ENCODE data around the gene IL18BP.

The IL18BP gene

DNA sequence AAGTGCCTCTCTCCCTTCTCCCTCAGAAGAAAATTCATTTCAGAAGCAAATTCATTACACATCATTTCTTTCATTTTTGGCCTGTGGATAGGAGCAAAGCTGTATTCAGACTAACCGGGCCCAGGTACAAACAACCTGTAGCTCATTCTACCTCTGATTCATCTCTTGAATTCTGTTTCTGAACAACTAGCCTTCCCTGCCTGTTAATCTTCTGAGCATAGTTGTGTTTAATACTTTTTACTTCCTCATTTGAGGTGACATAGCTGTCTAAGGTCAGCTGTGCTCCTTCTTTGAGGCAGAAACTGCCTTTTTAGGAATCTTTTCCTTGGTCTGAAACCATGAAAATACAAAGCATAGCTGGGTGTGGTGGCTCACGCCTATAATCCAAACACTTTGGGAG, 12.6 kb upstream of the IL18BP start:
- DNase-seq (ENCODE audit: low read depth in 1 of 2, low spot score in 1 of 2): no peak
- no peak for TF ChIP-seq JUND (IDR thresholded peaks at IDR 0.05; ENCODE audit: low read depth)
- in situ Hi-C loops (cut with HindIII; ENCODE audit: low pct_unique_long_range_greater_than_20kb, low sequenced_read_pairs): no loop called here

DNA sequence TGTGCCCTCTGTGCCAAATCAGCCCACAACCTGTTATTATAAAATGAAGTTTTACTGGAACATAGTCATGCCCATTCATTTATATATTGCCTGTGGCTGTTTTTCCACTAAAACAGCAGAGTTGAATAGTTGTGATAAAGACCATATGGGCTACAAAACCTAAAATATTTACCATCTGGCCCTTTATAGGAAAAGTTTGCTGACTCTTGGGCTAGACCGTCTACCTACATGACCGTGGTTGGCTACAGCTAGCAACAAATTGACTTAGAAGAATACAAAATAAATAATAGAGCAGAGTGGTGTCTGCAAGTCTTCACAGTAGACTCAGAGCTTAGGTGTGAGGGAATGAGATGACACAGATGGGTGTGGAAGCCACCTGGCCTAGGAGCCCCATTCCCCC, 11.2 kb upstream of the IL18BP start:
- DNase-seq (ENCODE audit: low read depth in 1 of 2, low spot score in 1 of 2): no peak
- TF ChIP-seq JUND (IDR thresholded peaks at IDR 0.05; ENCODE audit: low read depth): no peak
- in situ Hi-C loops (cut with HindIII; ENCODE audit: low pct_unique_long_range_greater_than_20kb, low sequenced_read_pairs): no loop called here

DNA sequence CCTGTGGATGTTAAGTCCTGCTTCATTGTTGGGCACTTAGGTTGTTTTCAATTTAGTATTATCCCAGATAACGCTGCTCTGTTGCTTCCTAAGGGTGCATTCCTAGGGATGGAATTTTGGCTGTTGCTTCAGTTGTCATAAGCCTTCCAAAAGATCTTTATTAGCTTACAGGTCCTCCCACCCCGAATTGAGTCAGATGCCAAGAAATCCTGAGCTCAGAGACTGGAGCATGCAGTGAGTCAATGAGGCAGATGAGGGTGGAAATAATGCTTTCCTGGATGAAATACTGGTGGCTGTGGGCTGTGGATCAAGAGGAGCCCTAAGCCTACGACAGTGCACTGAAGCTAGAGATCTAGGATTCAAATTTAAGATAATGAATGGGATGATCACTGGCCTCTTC, 10.7 kb upstream of the IL18BP start:
- in situ Hi-C loops (cut with HindIII; ENCODE audit: low pct_unique_long_range_greater_than_20kb, low sequenced_read_pairs): no loop called here
- no peak for DNase-seq (ENCODE audit: low read depth in 1 of 2, low spot score in 1 of 2)
- no peak for TF ChIP-seq JUND (IDR thresholded peaks at IDR 0.05; ENCODE audit: low read depth)

DNA sequence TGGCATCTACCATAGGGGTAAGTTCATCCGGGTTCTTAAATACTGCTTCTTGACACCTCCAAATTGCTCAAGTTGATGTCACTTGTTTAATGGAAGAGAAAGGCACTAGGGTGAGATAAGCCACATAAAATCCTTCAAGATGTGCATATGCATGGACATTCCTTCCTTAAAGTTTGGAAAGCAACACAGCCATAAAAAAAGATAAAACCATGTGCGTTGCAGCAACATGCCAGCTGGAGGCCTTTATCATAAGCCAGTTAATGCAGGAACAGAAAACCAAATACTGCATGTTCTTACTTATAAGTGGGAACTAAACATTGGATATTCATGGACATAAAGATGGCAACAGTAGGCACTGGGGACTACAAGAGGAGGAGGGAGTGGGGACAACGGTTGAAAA, 8.0 kb upstream of the IL18BP start:
- no peak for DNase-seq (ENCODE audit: low read depth in 1 of 2, low spot score in 1 of 2)
- in situ Hi-C loops (cut with HindIII; ENCODE audit: low pct_unique_long_range_greater_than_20kb, low sequenced_read_pairs): no loop called here
- no peak for TF ChIP-seq JUND (IDR thresholded peaks at IDR 0.05; ENCODE audit: low read depth)

DNA sequence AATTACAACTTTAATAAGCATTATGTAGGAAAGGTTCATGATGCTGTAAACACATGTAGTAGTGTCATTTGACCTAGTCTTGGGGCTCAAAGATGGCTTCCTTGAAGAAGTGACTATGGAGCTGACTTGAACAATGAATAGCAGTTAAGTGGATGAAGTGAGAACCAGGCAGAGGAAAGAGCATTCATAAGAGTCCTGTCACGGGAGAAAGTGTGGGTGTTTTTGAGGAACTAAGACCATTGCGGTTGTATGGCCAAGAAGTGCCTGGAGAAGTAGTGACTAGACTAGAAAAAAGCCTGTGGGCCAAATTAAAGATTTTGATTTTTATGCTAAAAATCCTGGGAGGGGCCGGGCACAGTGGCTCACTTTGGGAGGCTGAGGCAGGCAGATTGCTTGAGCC, 7.2 kb upstream of the IL18BP start:
- DNase-seq (ENCODE audit: low read depth in 1 of 2, low spot score in 1 of 2): no peak
- no peak for TF ChIP-seq JUND (IDR thresholded peaks at IDR 0.05; ENCODE audit: low read depth)
- in situ Hi-C loops (cut with HindIII; ENCODE audit: low pct_unique_long_range_greater_than_20kb, low sequenced_read_pairs): no loop called here

DNA sequence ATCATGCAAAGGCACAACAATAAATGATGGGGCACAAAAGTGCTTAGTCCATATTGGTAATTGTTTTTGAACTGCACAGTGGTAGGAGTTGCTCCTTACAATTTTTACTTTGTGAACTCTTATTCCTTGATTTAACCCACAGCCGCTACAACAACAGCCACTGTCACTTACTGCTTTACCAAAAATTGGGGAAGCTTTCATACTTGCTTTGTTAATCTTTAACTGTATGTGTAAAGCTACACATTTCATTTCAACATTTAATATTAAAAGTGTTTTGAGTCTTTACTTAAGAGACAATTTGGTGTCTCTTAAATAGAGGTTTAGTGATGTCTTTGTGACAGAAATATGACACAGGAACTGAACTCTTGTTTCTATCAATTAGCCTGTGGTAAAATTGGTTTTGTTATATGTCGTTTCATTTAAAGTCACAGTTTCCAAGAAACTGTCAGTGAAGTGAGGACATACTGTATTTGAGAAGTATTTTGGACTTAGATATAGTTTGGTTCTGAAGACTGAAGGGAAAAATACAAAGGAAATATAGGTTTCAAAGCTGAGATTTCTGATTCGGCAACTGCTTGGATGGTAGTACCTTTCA, 6.5 kb upstream of the IL18BP start:
- TF ChIP-seq JUND (IDR thresholded peaks at IDR 0.05; ENCODE audit: low read depth): no peak
- DNase-seq (ENCODE audit: low read depth in 1 of 2, low spot score in 1 of 2): no peak
- in situ Hi-C loops (cut with HindIII; ENCODE audit: low pct_unique_long_range_greater_than_20kb, low sequenced_read_pairs): no loop called here

DNA sequence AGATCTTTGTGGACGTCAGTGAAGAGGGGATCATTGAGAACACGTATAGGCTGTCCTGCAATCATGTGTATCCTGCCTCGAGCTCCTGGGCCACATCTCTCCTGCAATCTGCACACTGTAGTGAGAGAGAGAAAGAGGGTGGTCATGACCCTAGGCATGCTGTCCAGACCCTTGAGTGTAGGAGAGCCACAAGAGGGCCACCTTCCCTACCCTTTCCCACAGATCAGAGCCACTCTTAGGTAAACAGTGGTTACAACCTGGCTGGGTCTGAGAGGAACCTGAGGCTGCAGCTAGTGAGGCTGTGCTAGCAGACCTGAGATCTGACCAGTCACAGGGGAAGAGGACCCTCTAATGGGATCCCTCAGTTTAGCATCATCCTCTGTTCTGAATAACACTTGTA, 3.9 kb upstream of the IL18BP start:
- no peak for DNase-seq (ENCODE audit: low read depth in 1 of 2, low spot score in 1 of 2)
- TF ChIP-seq JUND (IDR thresholded peaks at IDR 0.05; ENCODE audit: low read depth): no peak
- in situ Hi-C loops (cut with HindIII; ENCODE audit: low pct_unique_long_range_greater_than_20kb, low sequenced_read_pairs): no loop called here

DNA sequence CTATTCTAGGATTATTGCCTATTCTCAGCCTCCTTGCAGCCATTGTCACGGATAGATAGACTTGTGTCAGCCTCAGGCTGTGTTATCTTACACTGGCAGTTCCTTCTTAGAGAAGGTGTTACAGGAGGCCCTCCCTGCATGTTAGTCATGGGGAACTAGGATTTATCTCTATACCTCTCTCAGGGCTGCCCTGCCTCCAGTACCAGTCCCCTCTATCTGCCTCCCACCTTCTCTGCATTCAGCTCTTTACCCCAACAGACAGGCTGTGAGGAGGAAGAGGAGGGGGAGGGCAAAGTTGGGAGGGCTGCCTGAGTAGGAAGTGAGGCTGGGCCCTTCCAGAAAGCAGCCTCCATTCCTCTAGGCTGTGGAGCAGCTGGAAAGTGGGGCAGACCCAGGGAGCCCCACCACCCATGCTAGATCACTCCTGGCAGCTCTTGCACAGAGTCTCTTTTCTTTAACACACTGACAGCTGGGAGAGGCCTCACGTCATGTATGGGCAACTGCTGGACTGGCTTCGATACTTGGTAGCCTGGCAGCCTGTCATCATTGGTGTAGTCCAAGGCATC, 2.9 kb upstream of the IL18BP start:
- in situ Hi-C loops (cut with HindIII; ENCODE audit: low pct_unique_long_range_greater_than_20kb, low sequenced_read_pairs): no loop called here
- TF ChIP-seq JUND (IDR thresholded peaks at IDR 0.05; ENCODE audit: low read depth): no peak
- DNase-seq (ENCODE audit: low read depth in 1 of 2, low spot score in 1 of 2): no peak

DNA sequence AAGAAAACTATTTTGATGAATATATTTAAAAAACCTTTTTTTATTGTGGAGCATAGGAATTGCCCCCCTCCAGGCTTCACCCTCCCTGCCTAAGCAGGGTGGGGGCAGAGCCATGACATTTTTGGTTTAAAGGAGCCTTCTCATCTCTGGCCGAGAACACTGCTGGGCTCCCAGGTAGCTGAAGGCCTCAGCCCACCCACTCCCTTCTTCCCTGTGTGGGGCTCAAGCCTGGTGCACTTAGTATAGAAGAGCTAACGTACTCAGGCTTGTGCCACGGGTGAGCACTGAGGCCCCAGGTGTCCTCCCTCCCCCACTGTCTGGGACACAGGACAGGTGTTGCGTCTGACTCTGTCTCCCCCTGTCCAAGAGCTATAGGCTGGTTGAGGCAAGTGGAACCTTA, 2.2 kb upstream of the IL18BP start:
- no peak for DNase-seq (ENCODE audit: low read depth in 1 of 2, low spot score in 1 of 2)
- in situ Hi-C loops (cut with HindIII; ENCODE audit: low pct_unique_long_range_greater_than_20kb, low sequenced_read_pairs): no loop called here
- no peak for TF ChIP-seq JUND (IDR thresholded peaks at IDR 0.05; ENCODE audit: low read depth)

DNA sequence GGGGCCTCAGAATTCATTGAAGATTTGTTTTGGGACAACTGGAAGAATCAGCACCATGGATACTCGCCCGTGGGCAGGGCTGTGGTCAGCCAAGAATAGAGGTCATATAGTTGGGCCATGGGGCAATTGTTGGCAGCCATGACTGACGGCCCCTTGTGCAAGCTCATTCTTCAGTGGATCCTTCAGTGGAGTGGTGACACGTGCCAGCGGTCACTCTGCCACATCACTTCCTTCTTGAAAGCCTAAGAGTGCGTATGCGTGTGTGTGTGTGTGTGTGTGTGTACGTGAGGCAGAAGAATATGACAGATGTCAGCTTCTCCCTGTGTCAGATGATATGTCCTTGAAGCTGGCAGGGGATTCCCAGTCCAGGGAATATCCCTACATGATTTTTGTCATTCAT, 1.8 kb upstream of the IL18BP start:
- DNase-seq (ENCODE audit: low read depth in 1 of 2, low spot score in 1 of 2): no peak
- TF ChIP-seq JUND (IDR thresholded peaks at IDR 0.05; ENCODE audit: low read depth): no peak
- in situ Hi-C loops (cut with HindIII; ENCODE audit: low pct_unique_long_range_greater_than_20kb, low sequenced_read_pairs): no loop called here

DNA sequence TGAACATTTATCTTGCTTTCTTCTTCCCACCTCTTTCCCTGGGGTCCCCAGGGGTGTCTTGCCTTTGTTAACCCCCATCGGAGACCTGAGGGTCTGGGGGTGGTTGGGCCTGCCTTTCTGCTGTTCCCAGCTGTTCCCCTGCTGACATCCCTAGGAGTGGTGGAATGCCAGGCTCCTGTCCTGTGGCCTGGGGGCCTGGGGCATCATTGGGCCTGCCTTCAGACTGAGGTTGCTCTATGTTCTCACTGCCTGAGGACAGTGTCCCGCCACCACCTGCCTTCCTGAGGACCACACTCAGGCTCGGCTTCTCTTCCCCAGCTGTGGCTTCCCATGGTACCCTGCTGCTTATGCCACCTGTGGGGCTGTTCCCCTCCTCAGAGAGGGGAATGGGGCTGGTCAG, 1.1 kb upstream of the IL18BP start:
- TF ChIP-seq JUND (IDR thresholded peaks at IDR 0.05; ENCODE audit: low read depth): no peak
- in situ Hi-C loops (cut with HindIII; ENCODE audit: low pct_unique_long_range_greater_than_20kb, low sequenced_read_pairs): no loop called here

DNA sequence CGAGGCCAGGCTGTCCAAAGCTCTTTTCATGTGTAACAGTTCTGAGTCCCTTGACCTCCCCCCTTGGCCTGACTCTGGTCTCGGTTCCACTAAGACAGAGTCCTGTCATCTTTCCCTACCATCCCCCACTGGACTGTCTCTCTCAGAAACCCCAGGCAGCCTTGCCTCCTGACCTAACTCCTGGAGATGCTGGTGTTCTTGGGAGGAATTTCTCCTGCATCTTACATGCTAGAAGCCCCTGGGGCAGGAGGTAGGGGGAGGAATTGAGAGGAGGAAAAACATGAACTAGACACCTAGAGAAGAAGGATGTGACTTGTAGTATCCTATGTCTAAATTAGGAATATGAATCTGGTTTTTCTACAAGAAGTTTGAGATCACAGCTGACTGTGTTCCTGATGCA, 648 bp upstream of the IL18BP start:
- TF ChIP-seq JUND (IDR thresholded peaks at IDR 0.05; ENCODE audit: low read depth): no peak
- in situ Hi-C loops (cut with HindIII; ENCODE audit: low pct_unique_long_range_greater_than_20kb, low sequenced_read_pairs): no loop called here
- no peak for DNase-seq (ENCODE audit: low read depth in 1 of 2, low spot score in 1 of 2)

More for the DNA sequence above, 1.1 kb upstream of the IL18BP start:
- DNase-seq (ENCODE audit: low read depth in 1 of 2, low spot score in 1 of 2): no peak

DNA sequence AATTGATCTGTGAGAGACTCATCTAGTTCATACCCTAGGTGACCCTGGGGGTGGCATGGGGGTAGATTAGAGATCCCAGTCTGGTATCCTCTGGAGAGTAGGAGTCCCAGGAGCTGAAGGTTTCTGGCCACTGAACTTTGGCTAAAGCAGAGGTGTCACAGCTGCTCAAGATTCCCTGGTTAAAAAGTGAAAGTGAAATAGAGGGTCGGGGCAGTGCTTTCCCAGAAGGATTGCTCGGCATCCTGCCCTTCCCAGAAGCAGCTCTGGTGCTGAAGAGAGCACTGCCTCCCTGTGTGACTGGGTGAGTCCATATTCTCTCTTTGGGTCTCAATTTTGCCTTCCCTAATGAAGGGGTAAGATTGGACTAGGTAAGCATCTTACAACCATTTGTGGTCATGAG, 653 bp downstream of the IL18BP start:
- in situ Hi-C loops (cut with HindIII; ENCODE audit: low pct_unique_long_range_greater_than_20kb, low sequenced_read_pairs): no loop called here
- TF ChIP-seq JUND (IDR thresholded peaks at IDR 0.05; ENCODE audit: low read depth): no peak
- DNase-seq (ENCODE audit: low read depth in 1 of 2, low spot score in 1 of 2): no peak

DNA sequence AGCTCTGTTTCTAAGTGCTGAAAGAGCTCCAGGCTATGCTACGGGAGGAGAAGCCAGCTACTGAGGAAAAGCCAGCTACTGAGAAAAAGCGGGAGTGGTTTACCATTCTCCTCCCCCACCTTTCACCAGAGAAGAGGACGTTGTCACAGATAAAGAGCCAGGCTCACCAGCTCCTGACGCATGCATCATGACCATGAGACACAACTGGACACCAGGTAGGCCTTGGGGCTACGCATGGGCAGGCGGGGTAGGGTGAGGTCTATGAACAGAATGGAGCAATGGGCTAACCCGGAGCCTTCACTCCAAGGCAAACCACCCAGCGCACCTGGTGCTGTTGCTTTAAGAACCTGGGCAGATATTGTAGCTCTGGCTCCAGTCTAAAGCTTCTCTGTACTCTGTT, 1.1 kb downstream of the IL18BP start:
- TF ChIP-seq JUND (IDR thresholded peaks at IDR 0.05; ENCODE audit: low read depth): no peak
- in situ Hi-C loops (cut with HindIII; ENCODE audit: low pct_unique_long_range_greater_than_20kb, low sequenced_read_pairs): no loop called here
- no peak for DNase-seq (ENCODE audit: low read depth in 1 of 2, low spot score in 1 of 2)
